NOMO-1 treated with dmso at 0.1 percent for 144 hours (cell line): ENCODE results near the gene IDH3B.
A peak's percentile ranks its signal among the peaks of the same experiment; 100 is the strongest.
"Not testable (repeated sequence)": the region's sequence is repeated elsewhere in the genome, so short reads cannot be mapped to it uniquely, and the experiment has no call there.

ENCODE experiments used
- DNase-seq: peaks from one replicate; lab custom pipeline; 2025; ENCODE audit not compliant: unreplicated experiment; lab: John Stamatoyannopoulos, UW

The IDH3B gene

GRCh38 chr20:2663887-2664719 lies at the start of gene IDH3B:
Gene IDH3B (minus strand): TSS chr20:2664216. CDS start chr20:2664188, 28 bp downstream.
- peak; percentile 94 for DNase-seq

- no peak for DNase-seq
These were observed 49.3 kb upstream of the IDH3B start for GRCh38 chr20:2713285-2713684.

- DNase-seq = no peak
These were observed 45.4 kb upstream of the IDH3B start for GRCh38 chr20:2709205-2709981.

DNA sequence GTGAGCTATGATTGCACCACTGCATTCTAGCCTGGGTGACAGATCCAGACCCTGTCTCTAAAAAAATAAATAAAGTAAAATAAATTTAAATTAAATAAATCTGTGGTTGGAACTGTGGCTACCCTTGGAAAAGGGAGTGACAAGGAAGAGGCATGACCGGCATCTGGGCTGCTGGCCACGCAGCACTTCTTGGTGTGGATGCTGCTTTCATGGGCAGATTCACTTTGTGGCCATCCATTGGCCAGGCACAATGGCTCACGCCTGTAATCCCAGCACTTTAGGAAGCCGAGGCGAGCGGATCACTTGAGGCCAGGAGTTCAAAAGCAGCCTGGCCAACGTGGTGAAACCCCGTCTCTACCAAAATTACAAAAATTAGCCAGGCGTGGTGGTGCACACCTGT lies 44.6 kb upstream of the IDH3B start:
- no peak for DNase-seq

DNA sequence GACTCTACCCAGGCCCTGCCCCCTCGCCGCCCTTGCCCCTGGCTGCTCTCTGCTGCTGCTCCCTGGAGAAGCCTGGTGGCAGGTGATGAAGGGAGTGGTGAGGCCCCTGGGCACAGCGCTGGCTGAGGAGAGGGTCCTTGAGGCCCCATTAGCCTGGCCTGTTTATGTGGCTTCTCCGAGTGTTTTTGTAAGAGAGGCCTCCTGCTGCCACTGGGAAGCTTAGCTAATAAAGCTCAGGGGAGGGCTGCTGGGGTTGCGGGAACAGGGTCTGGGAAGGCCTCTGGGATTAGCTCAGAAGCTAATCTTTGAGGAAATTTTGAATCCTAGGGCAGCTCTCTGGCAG lies 44.0 kb upstream of the IDH3B start:
- no peak for DNase-seq

DNA sequence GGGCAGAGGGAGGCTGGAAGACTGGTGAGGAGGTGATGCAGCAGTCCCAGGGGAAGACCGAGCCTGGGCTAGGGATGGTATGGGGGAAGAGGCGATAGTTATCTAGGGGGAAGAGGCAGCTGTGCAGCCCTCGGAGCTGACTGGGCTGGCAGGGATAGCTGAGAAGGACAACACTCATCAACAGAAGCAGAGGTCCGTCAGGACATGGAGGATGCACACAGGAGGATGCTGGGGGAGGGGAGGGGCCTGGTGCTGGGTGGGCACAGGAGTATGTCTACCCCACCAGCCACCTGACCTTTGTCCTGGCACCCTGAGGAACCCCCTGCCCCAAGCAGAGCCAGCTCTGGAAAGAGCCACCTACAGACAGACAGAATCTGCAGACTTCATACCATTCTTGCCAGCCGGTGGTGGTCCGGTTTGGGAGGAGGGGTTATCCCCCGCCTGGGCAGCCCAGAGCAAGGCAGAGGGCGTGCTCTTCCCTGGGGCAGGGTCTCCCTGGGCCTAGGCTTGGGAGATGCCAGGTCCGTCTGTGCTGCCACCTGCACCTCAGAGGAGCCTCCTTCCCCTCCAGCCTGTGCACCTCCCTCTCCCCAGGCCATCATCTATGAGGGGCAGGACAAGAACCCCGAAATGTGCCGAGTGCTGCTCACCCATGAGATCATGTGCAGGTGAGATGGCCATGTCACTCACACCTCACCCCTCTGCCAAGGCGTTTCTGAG lies 43.5 kb upstream of the IDH3B start:
- no peak for DNase-seq

- no peak for DNase-seq
These were observed 42.8 kb upstream of the IDH3B start for GRCh38 chr20:2706688-2707352.

DNA sequence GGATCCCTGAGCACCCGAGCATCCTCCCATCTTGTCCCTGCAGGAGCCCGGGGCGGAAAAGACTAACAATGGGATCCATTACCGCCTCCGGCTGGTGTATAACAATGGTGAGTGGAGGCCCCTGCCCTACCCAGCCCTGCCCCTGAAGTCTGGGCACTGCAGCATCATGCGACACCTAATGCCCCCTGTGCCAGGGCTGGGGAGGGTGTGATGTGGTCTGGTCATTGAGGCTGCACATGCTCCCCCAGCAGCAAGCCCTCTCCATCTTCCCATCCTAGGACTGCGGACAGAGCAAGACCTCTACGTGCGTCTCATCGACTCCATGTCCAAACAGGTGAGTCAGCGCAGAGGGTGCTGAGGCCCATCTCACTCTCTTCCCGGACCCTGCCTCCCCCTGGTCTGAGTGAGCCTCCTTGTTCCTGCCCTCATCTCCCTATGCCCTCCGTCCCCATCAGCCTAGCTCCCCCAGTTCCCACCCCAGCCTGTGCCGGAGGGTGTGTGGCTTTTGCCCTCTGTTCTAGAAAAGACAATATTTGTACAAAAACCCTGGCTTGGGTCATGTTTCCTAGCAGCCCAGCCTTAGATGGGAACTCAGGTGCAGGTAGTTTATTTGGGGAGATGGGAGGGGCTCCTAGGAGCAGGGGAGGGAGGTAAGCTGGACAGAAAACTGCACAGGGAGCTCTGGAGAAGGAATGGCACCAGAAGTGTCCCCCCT lies 42.1 kb upstream of the IDH3B start:
- no peak for DNase-seq

- no peak for DNase-seq
These were observed 39.9 kb upstream of the IDH3B start for GRCh38 chr20:2703716-2704475.

DNA sequence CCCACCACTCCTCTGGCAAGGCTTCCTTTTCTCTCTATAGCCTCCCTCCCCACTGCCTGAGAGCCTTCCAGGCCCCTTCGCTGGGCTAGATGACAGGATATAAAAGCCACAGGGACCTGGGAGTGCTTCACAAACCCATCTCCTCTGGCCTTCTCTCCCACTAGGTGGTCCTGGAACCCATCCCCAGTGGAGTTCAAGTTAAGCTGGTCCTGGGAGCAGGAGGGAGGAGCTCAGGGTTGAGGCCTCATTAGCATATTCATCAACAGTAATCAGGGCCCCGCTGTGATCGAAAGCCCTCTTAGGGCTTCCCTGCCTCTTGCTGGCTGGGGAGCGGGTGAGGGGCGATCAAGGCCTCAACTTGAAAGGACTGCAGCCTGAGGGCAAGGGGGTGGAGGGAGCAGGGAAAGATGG lies 37.7 kb upstream of the IDH3B start:
- no peak for DNase-seq

- DNase-seq = no peak
These were observed 37.1 kb upstream of the IDH3B start for GRCh38 chr20:2700913-2701620.

DNA sequence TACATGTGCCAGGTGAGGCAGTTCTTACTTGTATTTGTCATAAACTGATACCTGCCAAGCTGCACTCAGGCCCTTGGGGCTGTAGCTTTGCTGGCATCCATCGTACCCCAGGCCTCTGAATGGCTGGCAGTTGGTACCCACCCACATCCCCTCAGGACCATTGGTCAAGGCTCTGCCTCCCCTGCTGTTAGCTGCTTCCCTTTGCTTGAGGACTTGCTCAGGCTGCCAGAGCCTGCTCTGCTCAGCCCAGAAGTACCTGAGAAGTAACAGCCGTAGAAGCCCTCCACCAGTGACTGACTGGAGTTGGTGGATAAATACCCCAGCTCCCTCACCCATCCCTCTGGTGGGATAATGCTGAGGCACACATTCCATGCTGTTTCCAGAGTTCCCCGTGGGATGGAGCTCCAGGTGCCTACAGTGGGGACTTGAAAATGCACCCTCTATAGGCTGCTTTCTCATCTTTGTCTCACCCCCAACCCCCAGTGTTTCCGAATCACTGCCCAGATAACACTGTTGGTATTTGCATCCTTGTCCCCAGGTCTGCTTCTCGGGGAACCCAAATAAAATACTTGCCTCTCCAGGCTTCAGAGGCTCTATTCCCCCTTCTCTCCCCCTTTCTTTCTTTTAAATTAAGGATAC lies 35.9 kb upstream of the IDH3B start:
- DNase-seq = no peak

GRCh38 chr20:2698912-2699311 lies 34.9 kb upstream of the IDH3B start:
- no peak for DNase-seq

DNA sequence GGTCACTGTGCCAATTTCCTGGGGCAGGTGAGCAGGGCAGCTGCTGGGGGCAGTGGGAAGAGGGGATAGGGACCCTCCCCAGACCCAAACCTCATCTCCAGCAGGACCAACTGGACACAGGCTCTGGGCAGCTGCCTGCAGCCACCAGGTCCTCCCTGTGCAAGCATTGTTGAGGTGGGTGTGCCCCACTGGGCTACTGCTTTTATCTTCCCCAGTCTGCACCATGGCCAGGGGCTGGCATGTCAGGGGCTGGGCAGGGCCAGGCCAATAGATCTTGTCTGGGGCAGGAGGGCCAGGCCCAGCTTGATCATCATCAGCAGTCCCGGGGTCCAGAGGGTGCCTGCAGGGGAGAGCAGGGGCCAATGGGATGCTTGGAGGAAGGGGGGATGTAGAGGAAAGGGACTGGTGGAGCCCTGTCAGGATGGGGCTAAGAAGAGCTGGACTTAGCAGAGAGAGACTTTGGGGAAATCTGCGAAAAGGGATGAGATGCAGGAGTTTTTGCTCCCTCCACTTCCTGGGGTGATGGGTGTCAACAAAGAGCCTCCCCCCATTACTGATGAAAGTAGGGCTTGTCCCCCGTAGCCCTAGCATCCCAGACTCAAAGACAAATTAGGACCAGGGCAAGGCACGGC lies 34.3 kb upstream of the IDH3B start:
- DNase-seq = no peak

DNA sequence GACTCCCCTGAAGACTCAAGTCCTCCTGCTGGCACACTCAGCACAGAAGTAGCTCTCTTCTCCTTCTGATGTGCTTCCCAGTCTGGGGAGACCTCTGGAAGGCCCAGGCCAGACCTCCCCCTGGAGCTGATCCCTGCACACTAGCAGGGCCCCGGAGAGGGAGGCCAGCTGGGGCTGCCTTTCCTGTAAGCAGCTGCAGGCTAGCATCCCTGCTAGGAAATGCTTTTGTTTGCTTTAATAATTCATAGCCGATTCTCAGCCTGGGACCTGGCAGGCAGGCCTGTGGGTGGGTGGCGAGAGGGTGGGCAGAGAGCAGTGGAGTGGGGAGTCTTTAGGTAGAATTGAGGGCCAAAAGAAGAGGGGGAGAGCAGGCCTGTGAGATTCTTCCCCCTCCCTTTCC lies 33.8 kb upstream of the IDH3B start:
- DNase-seq = no peak

DNA sequence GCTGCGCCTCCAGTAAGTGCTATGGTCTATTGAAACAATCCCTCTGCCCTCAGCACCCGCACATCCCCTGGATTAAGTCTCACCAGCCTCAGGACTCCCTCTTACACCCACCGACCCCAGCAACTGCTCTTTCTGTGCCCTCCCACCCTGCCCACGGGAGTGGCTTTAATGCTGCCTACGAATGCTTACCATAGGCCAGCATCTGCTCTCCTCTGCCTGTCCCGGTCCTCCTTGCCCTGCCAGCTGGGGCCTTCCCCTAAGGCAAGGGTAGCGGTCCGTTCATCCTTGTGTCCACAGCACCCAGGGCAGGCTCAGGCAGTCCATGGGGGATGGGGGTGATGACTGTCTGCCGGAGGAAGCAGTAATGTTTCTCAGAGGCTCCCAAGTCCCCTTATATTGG lies 32.6 kb upstream of the IDH3B start:
- no peak for DNase-seq

- not testable (repeated sequence) for DNase-seq
These were observed 32.0 kb upstream of the IDH3B start for GRCh38 chr20:2695984-2696525.
